ENCODE data around the gene CYP27A1.
A peak's percentile ranks its signal among the peaks of the same experiment; 100 is the strongest.

The CYP27A1 gene

GRCh38 chr2:218776488-218776887 is 5.5 kb upstream of the CYP27A1 start:
- no peak for DNase-seq

- no peak for DNase-seq
Measured at GRCh38 chr2:218777276-218777990, 4.5 kb upstream of the CYP27A1 start.

GRCh38 chr2:218780046-218780445 is 1.9 kb upstream of the CYP27A1 start:
- DNase-seq = no peak

GRCh38 chr2:218780851-218781690 is 876 bp upstream of the CYP27A1 start:
- peak; percentile 40 for DNase-seq

- peak; percentile 42 for DNase-seq
Measured at GRCh38 chr2:218782528-218782844, 539 bp downstream of the CYP27A1 start.

GRCh38 chr2:218783688-218784087 is 1.7 kb downstream of the CYP27A1 start:
- DNase-seq = no peak

- no peak for DNase-seq
Measured at GRCh38 chr2:218785103-218785502, 3.2 kb downstream of the CYP27A1 start.

GRCh38 chr2:218786133-218786532 is 4.2 kb downstream of the CYP27A1 start:
- no peak for DNase-seq

- no peak for DNase-seq
Measured at GRCh38 chr2:218788529-218789255, 6.7 kb downstream of the CYP27A1 start.

GRCh38 chr2:218792433-218792832 is 10.5 kb downstream of the CYP27A1 start:
- DNase-seq = no peak

GRCh38 chr2:218796691-218797090 is 14.7 kb downstream of the CYP27A1 start:
- no peak for DNase-seq

GRCh38 chr2:218798767-218799504 is 17.0 kb downstream of the CYP27A1 start:
- DNase-seq = no peak

GRCh38 chr2:218799990-218800389 is 18.0 kb downstream of the CYP27A1 start:
- DNase-seq = no peak

GRCh38 chr2:218802386-218802994 is 20.5 kb downstream of the CYP27A1 start:
- DNase-seq = no peak

- DNase-seq = no peak
Measured at GRCh38 chr2:218804817-218805216, 22.9 kb downstream of the CYP27A1 start.

GRCh38 chr2:218805627-218806026 is 23.7 kb downstream of the CYP27A1 start:
- no peak for DNase-seq

- peak; percentile 19 for DNase-seq
Measured at GRCh38 chr2:218806346-218806978, 24.5 kb downstream of the CYP27A1 start.

- DNase-seq = no peak
Measured at GRCh38 chr2:218807626-218808025, 25.7 kb downstream of the CYP27A1 start.

GRCh38 chr2:218809515-218809914 is 27.6 kb downstream of the CYP27A1 start:
- DNase-seq = no peak

- no peak for DNase-seq
Measured at GRCh38 chr2:218810256-218810655, 28.3 kb downstream of the CYP27A1 start.

- DNase-seq = no peak
Measured at GRCh38 chr2:218811382-218811781, 29.4 kb downstream of the CYP27A1 start.
